Activated CD4-positive, alpha-beta T cell treated with anti-CD3 and anti-CD28 coated beads, Interleukin-2, Interleukin-6, amounts not matched to agents 100 ng/mL and 50 ng/mL, durations not matched to agents 16 hours and 8 hours (primary cell): ENCODE measurements around the gene ZFYVE16.
"Not testable (repeated sequence)": the region's sequence is repeated elsewhere in the genome, so short reads cannot be mapped to it uniquely, and the experiment has no call there.

ENCODE experiments used
- DNase-seq: peaks from one replicate; pipeline ENCODE4 v3.0.0-alpha.2; 2020

ZFYVE16 gene

DNA sequence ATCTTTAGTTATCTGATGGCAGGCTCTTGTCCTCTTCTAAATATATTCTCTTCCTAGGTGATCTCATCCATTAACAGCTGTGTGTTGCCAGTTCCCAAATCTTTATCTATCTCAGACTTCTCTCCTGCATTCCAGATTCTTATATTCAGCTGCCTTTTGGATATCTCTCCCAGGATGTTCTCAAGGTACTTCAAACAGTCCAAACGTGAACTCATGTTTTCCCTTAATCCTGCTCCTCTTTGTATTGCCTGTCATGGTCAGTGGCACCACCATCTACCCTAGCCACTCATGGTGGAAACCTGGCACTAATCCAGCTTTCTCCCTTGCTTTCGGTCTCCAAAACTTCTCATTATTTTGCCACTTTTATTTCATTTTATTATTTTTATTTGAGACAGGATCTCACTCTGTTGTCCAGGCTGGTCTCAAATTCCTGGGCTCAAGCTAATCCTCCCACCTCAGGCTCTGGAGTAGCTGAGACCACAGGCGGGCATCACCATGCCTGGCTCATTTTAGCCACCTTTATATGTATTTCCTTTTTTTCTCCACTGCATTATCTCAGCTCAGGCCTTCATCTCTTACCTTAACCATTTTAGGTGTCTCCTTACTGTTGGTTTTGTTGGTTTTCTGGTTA is 3.8 kb downstream of the ZFYVE16 start:
- no peak for DNase-seq

DNA sequence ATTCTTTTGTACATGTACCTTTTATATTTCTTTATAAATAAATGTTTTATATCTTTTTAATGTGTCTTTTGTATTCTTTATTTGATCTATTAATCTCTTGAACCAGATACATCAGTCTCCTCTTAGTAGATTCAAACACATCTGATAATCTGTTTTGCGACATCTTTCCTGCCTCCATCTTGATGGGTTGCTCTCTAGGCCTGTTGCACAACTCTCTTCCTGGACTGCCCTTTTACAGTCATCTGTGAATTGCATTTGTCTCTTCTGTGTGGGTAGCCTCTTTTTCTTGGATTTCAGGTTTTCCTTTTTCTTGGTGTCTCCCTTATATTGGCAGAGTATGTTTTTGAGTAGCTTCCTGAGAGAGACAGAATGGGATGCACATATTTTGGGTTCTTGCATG is 6.2 kb downstream of the ZFYVE16 start:
- no peak for DNase-seq

DNA sequence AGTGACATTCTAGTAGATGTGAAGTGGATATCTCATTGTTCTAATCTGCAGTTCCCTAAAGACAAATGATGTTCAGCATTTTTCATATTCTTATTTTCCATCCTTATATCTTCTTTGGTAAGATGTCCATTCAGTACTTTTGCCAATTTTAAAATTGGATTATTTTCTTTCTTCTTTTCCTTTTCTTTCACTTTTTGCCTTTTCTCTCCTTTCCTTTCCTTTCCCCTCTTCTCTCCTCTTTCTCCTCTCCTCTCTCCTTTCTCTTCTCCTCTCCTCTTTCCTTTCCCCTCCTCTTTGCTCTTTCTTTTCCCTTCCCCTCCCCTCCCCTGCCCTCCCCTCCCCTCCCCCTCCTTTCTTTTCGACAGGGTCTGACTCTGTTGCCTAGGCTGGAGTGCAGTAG is 10.1 kb downstream of the ZFYVE16 start:
- DNase-seq = no peak

DNA sequence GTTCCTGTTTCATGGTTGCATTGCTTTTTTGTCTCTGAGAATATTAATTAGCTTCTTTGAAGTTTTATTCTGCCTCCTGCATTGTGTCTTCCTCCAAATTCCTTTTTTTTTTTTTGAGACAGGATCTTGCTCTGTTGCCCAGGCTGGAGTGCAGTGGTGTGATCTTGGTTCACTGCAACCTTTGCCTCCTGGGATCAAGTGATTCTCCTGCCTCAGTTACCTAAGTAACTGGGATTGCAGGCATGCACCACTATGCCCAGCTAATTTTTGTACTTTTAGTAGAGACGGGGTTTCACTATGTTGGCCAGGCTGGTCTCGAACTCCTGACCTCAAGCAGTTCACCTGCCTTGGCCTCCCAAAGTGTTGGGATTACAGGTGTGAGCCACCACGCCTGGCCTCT is 16.5 kb downstream of the ZFYVE16 start:
- DNase-seq = not testable (repeated sequence)

DNA sequence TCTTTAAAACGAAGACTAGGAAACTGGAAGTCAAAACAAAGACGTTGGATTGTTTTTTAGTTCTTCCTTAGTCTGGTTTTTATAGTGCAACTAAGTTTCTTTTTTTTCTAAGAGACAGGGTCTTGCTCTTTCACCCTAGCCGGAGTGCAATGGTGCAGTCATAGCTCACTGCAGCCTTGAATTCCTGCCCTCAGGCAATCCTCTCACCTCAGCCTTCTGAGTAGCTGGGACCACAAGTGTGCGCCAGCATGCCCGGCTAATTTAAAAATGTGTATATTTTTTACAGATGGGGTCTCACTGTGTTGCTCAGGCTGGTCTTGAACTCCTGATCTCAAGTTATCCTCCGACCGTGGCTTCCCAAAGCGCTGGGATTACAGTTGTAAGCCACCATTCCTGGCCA is 27.6 kb downstream of the ZFYVE16 start:
- no peak for DNase-seq

DNA sequence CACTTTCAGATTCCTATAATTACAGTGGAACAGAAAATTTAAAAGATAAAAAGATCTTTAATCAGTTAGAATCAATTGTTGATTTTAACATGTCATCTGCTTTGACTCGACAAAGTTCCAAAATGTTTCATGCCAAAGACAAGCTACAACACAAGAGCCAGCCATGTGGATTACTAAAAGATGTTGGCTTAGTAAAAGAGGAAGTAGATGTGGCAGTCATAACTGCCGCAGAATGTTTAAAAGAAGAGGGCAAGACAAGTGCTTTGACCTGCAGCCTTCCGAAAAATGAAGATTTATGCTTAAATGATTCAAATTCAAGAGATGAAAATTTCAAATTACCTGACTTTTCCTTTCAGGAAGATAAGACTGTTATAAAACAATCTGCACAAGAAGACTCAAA is 29.5 kb downstream of the ZFYVE16 start:
- no peak for DNase-seq

DNA sequence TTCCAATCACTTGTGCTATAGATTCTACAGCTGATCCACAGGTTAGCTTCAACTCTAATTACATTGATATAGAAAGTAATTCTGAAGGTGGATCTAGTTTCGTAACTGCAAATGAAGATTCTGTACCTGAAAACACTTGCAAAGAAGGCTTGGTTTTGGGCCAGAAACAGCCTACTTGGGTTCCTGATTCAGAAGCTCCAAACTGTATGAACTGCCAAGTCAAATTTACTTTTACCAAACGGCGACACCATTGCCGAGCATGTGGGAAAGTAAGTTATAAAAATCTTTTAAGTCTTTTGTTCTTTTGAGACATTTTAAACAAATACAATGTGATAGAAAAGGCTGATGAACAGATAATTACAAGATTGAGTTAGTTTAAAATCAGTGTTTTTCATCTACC is 30.9 kb downstream of the ZFYVE16 start:
- DNase-seq = no peak

DNA sequence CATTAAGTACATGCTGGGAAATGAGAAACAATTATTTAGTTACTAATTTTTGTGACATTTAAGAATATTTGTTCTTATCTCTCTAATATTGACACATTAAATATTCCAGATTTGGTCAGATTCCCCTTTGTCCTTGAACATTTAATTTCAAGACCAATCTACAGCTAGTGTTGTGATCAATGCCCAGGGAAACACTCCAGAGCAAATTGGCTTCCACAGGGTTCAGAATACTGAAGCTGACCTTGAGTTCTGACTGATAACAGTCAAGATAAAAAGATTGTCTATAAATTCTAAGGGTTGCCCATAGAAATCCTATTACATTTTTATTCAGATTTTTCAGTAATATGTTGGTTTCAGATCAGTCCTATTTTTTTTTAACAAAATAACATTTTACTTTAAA is 31.3 kb downstream of the ZFYVE16 start:
- DNase-seq = no peak

DNA sequence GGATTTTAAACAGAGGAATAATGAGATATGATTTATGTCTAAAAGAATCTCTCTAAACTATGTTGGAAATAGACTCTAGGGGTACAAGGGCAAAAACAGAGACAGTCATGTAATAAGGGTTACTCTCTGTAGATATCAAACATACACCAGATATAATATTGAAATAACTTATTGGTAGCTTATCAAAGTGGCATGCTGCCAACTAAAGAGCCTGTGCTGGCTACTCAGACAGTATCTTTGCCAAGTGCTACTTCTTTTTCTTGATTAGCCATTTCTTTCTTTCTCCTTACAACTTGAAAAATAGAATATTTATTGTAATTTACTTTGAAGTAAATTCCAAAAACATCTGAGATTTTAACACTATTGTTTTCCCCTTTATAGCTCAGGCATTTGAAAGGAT is 34.9 kb downstream of the ZFYVE16 start:
- no peak for DNase-seq

DNA sequence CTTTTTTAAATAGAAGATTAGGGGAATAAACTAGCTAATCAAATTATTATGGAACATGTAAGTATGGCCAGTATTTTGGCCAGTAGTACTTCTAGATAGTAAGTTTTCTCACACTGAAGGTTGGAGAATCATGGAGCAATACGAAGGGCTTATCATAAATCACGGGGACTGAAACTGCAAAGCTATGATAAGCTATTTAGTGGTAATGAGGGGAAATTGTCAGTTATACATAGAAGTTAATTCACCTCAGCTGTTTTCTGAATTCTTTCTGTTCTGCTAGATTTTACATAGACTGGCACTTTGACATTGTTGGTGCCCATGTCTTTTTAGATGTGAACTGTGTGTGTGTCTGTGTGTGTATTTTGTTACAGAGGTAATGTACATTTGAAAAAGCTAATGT is 45.5 kb downstream of the ZFYVE16 start:
- no peak for DNase-seq

DNA sequence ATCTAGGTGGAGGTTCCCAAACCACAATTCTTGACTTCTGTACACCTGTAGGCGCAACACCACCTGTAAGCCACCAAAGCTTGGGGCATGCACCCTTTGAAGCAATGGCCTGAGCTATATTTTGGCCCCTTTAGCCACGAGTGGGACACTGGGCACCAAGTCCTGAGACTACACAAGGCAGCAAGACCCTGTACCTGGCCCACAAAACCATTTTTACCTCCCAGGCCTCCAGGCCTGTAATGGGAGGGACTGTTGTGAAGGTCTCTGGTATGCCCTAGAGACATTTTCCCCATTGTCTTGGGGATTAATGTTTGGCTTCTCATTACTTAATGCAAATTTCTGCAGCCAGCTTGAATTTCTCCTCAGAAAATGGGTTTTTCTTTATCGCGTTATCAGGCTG is 55.4 kb downstream of the ZFYVE16 start:
- DNase-seq = no peak

DNA sequence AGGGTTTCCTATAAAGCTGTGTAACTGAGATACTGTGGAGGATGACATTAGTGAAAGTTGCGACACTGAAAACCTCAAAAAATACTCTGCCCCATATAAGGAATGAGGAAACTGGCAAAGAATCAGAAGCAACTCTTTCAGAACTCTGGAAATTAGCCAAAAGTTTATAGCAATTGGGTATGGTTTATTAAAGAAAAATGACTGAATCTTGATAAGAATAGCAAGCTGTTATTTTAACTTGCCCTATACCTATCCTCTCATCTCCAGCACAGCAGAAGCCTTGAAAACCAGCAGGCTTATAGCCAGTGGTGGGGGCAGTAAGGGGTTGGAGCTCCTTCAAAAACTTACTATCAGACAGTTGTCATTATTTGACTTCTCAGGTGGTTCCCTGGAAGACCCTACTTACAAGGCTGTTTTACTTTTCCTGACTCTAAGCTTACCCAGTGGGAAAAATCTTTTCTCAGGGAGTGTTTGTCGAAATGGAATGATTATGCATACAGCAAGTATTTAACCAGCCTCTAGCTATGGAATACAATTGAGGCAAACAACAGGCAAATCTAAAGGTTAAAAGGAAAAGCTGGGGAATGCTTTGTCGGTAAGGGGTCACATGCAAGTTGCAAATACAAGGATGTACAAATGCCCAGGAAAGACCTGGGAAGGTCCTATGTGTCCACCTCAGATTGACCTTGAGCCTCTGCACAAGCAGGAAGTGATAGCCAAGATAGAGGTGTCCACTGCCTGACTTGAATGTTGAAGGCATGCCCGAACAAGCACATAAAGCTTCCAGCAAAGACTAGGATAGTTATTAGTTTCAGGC is 59.0 kb downstream of the ZFYVE16 start:
- no peak for DNase-seq

DNA sequence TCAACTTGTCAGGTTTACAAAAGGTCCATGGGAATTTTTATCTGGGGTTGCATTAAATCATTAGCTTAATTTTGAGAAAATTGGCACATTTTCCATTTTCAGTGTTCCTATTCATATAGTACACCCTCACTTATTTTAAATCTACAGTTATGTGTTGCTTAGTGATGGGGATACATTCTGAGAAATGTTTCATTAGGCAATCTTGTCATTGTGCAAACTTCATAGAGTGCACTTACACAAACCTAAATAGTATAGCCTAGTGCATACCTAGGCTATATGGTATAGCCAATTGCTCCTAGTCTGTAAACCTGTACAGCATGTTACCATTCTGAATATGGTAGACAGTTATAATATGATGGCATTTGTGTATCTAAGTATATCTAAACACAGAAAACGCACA is 60.3 kb downstream of the ZFYVE16 start:
- DNase-seq = no peak

DNA sequence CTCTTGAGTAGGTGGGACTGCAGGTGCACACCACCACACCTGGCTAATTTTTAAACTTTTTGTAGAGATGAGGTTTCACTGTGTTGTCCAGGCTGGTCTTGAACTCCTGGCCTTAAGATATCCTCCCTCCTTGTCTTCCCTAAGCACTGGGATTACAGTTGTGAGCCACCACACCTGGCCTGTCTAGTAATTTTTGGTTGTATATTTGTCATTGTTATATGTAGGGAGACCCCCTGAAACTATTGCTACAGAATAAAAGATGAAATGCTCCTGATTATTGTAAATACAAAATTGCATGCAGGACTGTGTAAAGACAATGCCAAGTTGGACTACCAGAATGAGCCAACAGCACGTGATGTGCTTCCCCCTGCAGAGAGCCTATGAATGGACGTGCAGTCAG is 62.8 kb downstream of the ZFYVE16 start:
- not testable (repeated sequence) for DNase-seq

DNA sequence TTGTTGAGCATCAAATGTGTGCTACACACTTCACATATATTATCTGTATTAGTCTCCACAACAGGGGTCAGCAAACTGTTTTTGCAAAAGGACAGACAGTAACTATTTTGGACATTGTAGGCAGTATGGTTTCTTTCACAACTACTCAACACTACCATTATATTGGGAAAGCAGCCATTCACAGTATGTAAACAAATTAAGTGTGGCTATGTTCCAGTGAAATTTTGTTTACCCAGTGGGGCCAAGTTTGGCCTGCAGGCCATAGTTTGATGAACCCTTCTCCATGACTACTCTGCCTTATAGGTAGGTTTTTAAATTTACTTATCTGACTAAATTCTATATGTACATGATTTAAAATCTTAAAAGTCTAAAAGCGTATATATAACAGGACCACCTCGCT is 67.1 kb downstream of the ZFYVE16 start:
- no peak for DNase-seq

DNA sequence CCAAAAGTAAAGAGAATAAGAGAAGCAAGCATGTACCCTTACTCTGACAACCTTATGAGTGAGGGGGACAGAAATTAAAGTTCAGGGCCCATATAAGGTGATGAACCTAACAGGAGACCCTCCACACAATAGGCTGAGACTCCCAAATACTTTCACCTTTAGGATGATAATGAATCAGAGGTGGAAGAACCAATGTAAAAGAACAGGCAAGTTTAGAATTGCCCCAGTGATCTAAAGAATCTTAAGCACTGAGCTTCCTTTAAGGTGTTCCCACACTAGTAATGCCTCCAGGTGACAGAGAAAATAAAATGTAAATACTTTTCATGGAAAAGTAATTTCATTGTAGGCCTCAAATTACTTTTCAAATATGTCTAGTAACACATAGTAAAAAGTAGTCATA is 71.8 kb downstream of the ZFYVE16 start:
- no peak for DNase-seq

DNA sequence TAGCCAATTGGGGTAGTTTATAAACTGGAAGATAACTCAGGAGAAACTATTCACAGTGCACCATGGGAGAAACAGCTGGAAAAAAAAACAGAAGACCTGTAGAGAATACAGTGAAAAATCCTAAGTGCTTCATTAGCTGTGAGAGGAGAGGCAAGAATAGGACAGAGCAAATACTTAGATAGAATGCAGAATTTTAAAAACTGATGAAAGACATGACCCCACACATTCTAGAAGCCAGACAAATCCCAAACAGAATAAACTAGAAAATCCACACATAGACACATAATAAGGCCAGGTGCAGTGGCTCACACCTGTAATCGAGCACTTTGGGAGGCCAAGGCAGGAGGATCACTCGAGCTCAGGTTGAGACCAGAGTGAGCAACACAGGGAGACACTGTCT is 72.5 kb downstream of the ZFYVE16 start:
- no peak for DNase-seq

DNA sequence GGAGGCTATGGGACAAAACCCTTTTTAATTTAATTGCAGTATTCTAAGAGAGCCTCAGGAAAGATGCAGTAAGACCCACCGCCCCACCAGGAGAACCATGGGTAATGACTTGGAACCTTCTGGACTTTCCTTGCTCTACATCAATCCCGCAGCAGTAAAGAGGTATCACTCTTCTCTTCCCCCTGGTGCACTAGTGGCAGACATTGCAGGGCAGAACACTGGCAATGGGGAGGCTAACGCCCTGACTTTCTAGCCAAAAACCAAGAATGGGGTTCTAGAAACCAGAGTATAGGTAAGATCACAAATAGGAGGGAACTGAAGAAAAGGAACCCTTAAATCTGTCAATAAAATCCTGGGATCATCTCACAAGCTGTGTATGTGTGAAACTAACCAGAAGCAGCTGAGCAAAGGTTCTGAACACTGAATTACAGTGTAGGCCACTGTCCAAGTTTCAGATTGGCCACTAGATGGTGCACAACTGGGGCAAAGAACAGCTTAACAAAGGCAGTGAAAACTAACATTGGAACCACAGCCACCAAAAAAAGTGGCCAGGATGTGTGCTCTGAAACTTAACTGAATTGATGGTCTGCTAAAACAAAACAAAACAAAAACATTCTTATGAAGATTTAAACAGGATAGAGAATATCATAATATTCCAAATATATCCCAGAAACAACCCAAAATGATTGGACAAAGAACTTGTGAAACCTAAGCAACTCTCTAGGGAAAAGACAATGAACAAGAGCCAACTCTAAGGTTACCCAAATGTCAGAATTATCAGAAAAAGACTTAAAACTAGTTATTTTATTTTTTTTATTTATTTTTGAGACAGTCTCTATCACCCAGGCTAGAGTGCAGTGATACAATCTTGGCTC is 73.4 kb downstream of the ZFYVE16 start:
- peak; percentile 63 for DNase-seq

DNA sequence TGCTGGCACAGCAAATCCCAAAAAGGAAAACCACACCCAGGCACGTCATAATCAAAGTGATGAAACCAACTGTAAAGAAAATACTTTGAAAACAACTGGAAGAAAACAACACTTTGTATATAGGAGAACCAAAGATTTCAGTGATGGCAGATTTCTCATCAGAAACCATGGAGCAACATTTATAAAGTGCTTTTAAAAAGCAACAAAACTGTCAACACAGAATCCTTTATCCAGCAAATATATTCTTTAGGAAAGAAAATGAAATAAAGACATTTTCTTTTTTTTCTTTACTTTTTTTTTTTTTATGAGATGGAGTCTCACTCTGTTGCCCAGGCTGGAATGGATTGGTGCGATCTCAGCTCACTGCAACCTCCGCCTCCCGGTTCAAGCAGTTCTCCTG is 74.7 kb downstream of the ZFYVE16 start:
- DNase-seq = no peak

DNA sequence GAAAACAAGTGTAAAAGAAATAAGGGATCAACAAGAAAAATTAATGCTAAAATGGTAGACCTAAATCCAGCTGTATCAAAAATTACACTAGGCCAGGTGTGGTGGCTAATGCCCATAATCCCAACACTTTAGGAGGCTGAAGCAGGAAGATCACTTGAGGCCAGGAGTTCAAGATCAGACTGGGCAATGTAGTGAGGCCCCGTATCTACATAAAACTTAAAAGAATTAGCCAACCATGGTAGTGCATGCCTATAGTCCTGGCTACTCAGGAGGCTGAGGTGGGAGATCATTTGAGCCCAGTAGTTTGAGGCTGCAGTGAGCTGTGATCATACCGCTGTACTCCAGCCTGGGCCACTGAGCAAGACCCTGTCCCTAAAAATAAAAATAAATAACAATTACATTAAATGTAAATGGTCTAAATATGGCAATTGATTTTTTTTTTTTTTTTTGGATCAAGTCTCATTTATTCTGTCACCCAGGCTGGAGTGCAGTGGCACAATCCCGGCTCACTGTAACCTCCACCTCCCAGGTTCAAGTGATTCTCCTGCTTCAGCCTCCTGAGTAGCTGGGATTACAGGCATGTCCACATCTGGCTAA is 75.9 kb downstream of the ZFYVE16 start:
- DNase-seq = no peak

DNA sequence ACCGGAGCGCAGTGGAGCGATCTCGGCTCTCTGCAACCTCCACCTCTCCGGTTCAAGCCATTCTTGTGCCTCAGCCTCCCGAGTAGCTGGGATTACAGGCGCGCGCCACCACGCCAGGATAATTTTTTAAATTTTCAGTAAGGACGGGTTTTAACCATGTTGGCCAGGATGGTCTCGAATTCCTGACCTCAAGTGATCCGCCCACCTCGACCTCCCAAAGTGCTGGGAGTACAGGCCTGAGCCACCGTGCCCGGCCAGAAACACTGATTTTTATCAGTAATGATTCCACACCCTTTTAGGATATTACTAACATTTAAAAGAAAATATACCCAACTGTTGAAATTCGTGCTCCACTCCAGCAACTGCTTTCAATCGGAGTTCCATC is 79.6 kb downstream of the ZFYVE16 start:
- no peak for DNase-seq

DNA sequence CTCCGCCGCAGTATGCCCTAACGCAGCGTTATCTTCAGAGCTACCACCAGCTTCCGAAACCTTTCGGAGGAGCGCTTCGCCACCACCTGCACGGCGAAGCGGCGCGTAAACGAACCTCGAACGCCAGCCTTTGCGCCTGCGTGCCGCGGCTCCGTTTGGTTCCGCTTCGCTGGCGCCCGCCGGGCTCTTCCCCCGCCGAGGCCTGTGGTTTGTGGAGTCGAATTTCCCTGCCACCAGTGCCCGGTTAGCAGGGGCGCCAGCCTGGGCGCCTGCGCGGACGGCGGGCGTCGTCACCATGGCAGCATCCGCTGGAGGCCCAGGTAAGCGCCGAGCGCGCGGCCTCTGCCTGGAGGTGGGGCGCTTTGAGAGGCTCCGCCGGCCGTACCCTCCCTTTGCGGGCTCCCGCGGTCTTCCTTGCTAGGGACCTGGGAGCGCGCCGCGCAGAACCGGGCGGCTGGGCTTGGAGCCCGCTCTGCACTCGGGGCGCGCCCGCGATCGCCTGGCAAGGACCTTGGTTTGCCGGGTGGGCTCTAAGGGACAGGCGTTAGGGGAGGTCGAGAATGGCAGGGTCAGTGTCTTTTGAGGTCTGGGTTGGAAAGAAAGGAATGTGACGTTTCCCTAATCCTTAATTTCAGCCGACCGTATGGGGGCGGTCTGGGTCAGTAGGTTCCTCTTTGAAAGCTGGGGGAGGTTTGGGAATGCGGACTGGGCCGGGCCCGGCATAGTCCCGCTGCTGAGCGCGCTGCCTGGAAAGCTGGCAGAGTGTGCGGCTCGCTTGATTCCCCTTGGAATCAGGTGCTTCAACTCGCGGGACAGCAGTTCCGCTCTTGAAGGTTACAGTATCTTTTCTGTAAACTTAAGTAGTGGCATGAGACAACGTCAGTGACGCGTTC is 80.2 kb downstream of the ZFYVE16 start, which contains the start of gene FAM151B:
Gene FAM151B (plus strand): TSS at position 272 of the 893 bp plus-strand sequence. CDS start 24 bp downstream, at position 296.
- DNase-seq = peak; percentile 87
